Activated CD8-positive, alpha-beta memory T cell treated with anti-CD3 and anti-CD28 coated beads, Interleukin-2, amount 50 U/mL, for 4 hours (primary cell): ENCODE results near the gene KXD1.
A peak's percentile ranks its signal among the peaks of the same experiment; 100 is the strongest.
"Not testable (repeated sequence)": the region's sequence is repeated elsewhere in the genome, so short reads cannot be mapped to it uniquely, and the experiment has no call there.

ENCODE experiments used
- DNase-seq: peaks from one replicate; pipeline ENCODE4 v3.0.0-alpha.2; 2020

The KXD1 gene

GRCh38 chr19:18557411-18558201 lies at the start of gene KXD1:
Gene KXD1 (plus strand): TSS chr19:18557870. CDS start chr19:18562057, 4,187 bp downstream.
- peak; percentile 97 for DNase-seq

- DNase-seq, result no peak
Observed at GRCh38 chr19:18508585-18508984, 49.1 kb upstream of the KXD1 start.

- no peak for DNase-seq
Observed at GRCh38 chr19:18510216-18510615, 47.5 kb upstream of the KXD1 start.

GRCh38 chr19:18513868-18514267 lies 43.8 kb upstream of the KXD1 start:
- no peak for DNase-seq

GRCh38 chr19:18514800-18515682 lies 42.6 kb upstream of the KXD1 start:
- DNase-seq, result no peak

- DNase-seq, result no peak
Observed at GRCh38 chr19:18515959-18516358, 41.7 kb upstream of the KXD1 start.

GRCh38 chr19:18517606-18518005 lies 40.1 kb upstream of the KXD1 start:
- no peak for DNase-seq

- no peak for DNase-seq
Observed at GRCh38 chr19:18518639-18519038, 39.0 kb upstream of the KXD1 start.

GRCh38 chr19:18519962-18520847 lies 37.5 kb upstream of the KXD1 start:
- DNase-seq, result peak; percentile 56

GRCh38 chr19:18520848-18521691 lies 36.6 kb upstream of the KXD1 start:
- DNase-seq, result peak; percentile 34

GRCh38 chr19:18521692-18522123 lies 36.0 kb upstream of the KXD1 start, which contains the start of gene ELL:
Gene ELL (minus strand): TSS chr19:18522070. CDS start chr19:18522055, 15 bp downstream.
- no peak for DNase-seq

- peak; percentile 100 for DNase-seq
Observed at GRCh38 chr19:18522124-18522861, 35.4 kb upstream of the KXD1 start.

- not testable (repeated sequence) for DNase-seq
Observed at GRCh38 chr19:18522862-18523440, 34.7 kb upstream of the KXD1 start.

- DNase-seq, result no peak
Observed at GRCh38 chr19:18523841-18524240, 33.8 kb upstream of the KXD1 start.

- no peak for DNase-seq
Observed at GRCh38 chr19:18526316-18526715, 31.4 kb upstream of the KXD1 start.

GRCh38 chr19:18529782-18530181 lies 27.9 kb upstream of the KXD1 start:
- no peak for DNase-seq

- DNase-seq, result no peak
Observed at GRCh38 chr19:18531485-18531884, 26.2 kb upstream of the KXD1 start.

- DNase-seq, result no peak
Observed at GRCh38 chr19:18532168-18532890, 25.3 kb upstream of the KXD1 start.

- DNase-seq, result no peak
Observed at GRCh38 chr19:18533058-18533457, 24.6 kb upstream of the KXD1 start.

- DNase-seq, result no peak
Observed at GRCh38 chr19:18536475-18536874, 21.2 kb upstream of the KXD1 start.
